ENCODE measurements around the gene LYRM7.
"Not testable (repeated sequence)": the region's sequence is repeated elsewhere in the genome, so short reads cannot be mapped to it uniquely, and the experiment has no call there.

LYRM7 gene

DNA sequence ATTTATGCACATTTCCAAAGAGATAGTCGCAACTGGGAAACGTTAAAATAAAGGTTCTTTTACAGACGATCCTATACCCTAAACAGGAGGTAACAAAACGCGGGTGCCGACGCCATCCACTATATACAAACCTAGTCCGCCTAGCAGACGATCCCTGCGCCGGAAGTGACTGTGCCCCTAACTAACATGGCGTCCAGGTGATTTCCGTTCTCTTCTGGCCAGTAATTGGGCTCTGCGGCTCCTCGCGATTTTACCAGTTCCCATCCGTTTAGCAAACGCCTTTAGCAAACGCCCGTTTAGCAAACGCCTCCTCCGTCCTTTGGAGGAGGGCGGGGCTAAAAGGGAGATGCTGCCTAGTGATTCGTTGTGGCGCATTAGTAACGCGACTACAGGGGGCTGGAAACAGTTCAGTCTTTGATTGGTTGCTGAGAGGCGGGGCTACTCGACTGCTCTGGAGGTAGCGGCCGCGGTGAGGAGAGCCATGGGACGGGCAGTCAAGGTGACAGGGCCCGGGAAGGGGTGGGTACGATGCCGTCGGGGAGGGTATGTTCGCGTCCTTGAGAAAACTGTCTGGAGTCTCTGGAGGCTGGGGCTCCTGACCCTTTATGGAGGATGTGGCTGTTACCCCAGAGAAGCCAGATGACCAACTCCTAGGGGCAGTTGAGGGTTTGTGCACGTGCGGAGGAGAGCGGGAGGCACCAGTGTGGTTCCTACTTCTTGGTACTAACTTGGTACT lies at the start of gene LYRM7:
Gene LYRM7 (plus strand): TSS at position 405 of the 736 bp plus-strand sequence. CDS start 77 bp downstream, at position 482.
- peak; percentile 87 for DNase-seq (ENCODE audit: low read depth)

DNA sequence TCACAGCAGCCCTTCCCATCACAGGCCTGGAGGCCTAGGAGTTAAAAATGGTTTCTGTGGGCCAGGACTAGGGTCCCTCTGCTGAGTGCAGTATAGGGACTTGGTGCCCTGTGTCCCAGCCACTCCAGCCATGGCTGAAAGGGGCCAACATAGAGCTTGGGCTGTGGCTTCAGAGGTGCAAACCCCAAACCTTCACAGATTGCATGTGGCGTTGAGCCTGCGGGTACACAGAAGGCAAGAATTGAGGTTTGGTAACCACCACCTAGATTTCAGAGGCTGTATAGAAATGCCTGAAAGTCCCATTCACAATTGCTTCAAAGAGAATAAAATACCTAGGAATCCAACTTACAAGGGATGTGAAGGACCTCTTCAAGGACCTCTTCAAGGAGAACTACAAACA lies 43.5 kb upstream of the LYRM7 start:
- not testable (repeated sequence) for DNase-seq (ENCODE audit: low read depth)

DNA sequence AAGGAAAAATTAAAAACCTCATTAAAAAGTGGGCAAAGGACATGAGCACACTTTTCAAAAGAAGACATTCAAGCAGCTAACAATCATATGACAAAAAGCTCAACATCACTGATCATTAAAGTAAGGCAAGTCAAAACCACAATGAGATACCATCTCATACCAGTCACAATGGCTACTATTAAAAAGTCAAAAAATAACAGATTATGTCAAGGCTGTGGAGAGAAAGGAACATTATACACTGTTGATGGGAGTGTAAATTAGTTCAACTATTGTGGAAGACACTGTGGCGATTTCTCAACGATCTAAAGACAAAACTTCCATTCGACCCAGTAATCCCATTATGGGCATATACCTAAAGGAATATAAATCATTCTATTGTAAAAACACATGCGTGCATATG lies 41.4 kb upstream of the LYRM7 start:
- no peak for DNase-seq (ENCODE audit: low read depth)

DNA sequence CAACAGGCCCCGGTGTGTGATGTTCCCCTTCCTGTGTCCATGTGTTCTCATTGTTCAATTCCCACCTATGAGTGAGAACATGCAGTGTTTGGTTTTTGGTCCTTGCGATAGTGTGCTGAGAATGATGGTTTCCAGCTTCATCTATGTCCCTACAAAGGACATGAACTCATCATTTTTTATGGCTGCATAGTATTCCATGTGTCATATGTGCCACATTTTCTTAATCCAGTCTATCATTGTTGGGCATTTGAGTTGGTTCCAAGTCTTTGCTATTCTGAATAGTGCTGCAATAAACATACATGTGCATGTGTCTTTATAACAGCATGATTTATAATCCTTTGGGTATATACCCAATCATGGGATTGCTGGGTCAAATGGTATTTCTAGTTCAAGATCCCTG lies 37.7 kb upstream of the LYRM7 start:
- not testable (repeated sequence) for DNase-seq (ENCODE audit: low read depth)

DNA sequence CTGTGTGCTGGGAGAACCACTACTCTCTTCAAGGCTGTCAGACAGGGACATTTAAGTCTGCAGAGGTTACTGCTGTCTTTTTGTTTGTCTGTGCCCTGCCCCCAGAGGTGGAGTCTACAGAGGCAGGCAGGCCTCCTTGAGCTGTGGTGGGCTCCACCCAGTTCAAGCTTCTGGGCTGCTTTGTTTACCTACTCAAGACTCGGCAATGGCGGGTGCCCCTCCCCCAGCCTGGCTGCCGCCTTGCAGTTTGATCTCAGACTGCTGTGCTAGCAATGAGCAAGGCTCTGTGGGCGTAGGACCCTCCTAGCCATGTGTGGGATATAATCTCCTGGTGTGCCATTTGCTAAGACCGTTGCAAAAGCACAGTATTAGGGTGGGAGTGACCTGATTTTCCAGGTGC lies 32.3 kb upstream of the LYRM7 start:
- not testable (repeated sequence) for DNase-seq (ENCODE audit: low read depth)

DNA sequence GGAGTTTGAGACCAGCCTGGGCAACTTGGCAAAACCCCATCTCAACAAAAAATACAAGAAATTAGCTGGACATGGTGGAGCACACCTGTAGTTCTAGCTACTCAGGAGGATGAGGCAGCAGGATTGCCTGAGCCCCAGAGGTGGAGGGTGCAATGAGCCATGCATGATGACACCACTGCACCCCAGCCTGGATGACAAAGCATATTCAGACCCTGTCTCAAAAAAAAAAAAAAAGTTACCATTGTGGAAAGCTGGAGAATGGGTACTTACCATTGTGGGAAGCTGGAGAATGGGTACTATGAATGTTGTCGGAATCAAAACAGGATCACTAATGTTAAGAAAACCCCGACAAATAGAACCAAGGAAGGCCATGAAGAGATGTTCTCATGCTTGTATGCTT lies 31.4 kb upstream of the LYRM7 start:
- DNase-seq (ENCODE audit: low read depth): no peak

DNA sequence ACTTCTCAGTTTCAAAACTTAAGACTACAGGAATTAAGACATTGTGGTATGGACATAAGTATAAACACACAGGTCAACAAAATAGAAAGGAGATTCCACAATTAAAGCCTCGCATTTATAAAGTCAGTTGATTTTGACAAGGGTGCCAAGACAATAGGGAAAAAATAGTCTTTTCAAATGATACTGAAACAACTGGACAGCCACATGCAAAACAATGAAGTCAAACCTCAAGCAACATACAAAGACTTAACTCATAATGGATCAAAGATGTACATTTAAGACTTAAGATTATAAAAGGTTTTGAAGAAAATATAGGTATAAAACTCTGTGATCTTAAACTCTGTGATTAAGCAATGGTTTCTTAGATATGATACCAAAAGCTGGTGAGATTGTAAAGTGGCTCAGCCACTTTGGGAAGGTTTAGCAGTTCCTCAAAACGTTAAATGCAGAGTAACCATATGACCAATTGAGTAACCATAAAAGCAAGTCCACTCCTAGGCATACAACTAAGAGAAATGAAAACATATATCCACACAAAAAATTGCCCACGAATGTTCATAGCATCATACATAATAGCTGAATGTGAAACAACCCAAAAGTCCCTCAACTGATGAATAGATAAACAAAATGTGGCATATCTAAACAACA lies 27.6 kb upstream of the LYRM7 start:
- DNase-seq (ENCODE audit: low read depth): no peak

DNA sequence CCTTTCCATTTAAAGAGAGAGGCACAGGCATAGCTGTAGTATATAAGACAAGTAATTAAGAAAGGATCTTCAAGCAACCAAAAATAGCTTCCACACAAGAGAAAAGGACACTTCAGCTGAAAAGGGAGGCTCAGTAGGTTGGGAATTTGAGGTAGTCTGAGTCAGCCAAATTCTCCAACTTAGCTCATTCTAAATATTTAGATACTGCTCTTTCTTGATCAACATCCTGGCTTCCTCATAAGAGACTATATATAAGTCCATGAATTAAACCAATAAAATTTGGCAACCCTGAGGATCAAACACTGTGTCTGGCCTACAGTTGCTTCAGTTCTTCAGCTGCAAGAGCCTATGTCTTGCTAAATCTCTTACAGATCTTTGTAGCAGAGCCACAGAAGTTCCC lies 23.5 kb upstream of the LYRM7 start:
- no peak for DNase-seq (ENCODE audit: low read depth)

DNA sequence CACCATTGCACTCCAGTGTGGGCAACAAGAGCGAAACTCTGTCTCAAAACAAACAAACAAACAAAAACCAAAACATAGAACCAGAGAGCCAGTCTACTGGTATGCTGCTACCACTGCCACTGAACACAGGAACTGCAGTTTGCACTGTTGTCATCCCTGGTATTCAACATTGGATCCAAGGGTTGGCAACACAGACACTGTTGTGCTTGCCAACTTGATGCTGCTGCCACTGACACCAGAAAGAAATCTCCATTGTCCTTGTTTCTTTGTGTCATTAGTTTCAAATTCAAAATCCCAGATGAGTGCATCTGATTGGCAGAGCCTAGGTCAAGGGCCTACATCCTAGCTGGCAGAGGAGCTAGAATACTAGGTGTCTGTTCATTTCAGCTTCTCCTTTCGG lies 21.9 kb upstream of the LYRM7 start:
- DNase-seq (ENCODE audit: low read depth): no peak

DNA sequence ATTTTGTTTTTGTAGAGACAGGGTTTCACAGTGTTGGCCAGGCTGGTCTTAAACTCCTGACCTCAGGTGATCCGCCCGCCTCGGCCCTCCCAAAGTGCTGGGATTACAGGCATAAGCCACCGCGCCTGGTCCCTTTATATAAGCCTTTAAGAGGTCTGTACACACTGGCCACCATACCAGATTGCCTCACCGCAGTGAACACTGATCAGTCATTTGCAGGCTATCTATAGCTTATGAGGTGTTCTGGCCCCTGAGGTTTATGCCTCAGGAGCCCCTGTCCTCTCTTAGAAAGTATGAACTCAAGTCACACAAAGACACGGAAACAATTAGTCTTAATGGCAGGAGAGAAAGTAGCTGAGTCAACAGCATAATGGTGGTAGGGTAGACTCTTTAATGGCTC lies 20.3 kb upstream of the LYRM7 start:
- no peak for DNase-seq (ENCODE audit: low read depth)

DNA sequence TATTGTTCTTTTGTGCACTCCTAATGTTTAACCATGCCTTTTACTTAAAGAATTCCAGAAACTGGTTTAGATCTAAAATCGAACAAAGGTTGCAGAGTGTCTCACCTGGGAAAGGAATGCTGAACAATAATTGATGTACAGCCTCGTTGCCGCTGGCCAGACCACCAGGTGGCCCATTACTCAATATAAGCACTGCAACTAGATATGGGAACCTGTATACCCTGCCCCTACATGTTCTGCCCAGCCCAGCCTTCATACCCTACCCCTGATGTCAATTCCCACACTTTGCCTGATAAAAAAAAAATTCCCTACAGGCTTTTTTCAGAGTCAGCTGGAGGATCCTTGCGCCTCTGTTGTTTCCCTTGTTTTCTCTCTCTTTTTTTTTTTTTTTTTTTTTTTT lies 19.5 kb upstream of the LYRM7 start:
- no peak for DNase-seq (ENCODE audit: low read depth)

DNA sequence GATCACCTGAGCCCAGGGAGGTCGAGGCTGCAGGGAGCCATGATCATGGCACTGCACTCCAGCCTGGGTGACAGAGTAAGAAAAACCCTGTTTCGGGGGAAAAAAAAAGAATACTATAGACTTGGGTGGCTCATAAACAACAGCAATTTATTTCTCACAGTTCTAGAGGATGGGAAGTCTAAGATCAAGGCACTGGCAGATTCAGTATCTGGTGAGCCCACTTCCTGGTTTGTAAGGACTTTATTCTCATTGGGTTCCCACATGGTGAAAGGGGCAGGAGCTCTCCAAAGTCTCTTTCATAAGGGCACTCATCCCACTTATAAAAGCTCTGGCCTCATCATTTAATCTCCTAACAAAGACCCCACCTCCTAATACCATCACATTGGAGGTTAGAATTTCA lies 14.4 kb upstream of the LYRM7 start:
- DNase-seq (ENCODE audit: low read depth): no peak

DNA sequence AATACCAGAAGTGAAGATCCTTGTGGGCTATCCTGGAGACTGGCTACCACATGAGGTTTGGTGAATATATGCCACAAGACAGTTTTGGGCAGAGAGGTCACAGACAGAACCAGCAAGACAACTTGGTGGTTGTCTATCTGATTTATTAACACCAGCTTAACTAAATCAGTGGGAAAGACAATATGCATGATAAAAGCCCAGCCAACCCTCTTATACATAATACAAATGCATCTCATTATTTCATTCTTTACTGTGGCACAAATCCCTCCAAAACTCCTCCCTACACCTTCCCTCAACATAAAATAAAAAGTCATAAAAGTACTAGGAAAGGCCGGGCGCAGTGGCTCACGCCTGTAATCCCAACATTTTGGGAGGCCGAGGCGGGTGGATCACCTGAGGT lies 13.8 kb upstream of the LYRM7 start:
- no peak for DNase-seq (ENCODE audit: low read depth)

DNA sequence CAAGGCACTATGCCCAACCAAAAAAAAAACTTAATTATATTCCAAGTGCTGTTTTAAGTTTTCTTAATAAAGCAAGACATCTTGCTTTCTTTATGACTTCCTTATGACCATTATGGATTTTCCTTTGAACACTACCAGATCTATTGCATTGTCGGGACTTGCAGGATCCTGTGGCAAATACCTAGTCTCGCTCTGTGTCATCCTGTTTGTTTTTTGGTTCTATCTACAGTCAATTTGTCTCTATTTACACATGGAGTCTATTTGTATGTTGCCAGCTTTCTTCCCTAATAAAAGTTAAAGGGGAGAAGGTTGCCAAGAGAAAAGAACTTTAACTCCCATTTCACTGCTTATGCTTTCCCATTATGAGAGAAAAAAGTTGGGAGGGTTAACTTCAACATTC lies 10.6 kb upstream of the LYRM7 start:
- DNase-seq (ENCODE audit: low read depth): no peak

DNA sequence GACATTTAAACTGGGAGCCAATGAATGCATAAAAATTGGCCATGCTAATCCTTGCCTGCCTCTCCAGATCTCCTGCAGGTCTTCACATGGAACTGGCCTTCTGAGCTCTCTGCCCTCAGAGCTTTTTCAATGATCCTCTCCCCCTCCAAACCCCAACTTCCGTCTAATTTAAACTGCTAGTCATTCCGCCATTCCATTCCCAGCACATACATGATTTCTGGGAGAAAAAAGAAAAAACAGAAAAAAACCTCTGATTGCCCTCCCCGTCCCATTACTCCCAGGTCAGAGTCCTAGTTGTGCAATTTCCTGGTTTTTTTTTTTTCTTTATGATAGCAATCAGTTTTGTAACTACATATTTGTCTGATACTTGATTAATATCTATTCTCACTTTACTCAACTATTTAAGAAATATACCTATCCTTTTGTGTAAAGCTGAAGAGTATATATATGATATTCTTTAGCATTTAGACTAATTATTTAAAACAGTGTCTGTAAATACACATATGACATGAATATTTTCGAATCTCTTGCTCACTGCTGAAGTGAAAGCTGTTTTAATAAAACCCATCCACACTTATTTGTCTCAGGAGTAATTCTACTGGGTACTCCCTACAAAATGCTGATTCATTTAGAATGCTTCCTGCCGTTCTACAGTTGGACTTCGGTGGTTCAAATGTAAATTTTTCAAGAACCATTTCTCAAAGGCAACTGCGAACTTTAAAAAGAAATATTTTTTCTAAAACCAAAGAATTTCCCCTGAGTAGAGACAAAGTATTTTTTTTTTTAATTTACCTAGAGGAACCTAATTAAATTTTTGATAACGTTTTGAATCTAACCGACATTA lies 7.2 kb upstream of the LYRM7 start:
- DNase-seq (ENCODE audit: low read depth): no peak

DNA sequence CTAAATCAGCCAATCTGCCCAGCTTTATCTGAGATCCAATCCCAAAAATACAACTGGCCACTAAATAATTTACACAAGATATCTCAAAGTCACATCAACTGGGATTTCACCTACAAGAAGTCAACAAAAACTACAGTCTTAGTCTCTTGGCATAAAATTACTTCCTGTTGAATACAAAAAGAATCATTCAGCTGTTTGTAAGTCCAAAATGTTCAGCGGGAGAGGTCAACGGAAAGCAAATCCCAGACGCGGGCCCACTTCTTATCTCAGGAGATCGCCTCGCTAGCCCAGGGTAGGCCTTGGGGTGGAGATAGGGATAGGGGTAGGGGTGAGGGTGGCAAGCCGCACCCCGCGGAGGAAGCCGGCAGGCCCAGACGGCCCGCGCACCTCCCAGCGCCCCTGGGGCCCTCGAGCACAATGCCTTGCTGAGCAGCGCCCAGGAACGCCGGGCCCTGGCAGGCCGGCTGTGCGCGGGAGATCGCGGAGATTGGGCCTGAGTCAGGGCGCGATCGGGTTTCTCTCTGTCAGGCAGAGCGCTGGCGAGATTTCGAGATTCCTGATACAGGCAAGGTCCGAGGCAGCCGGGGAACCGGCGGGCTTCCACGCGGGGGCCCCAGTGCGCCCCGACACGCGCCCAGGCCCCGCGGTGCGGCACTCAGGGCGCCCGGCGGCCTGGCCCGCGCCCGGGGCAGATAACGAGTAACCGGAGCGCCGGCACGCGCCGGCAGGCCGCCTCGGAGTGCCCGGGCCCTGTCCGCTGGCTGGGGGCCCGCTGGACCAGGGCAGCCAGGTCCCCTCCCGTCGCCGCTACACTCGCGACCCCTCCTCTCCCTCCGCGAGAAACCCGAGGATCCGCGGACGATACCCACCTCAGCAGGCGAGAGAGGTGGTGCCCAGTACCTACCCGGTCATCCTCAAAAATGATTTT lies 6.3 kb upstream of the LYRM7 start:
- peak; percentile 33 for DNase-seq (ENCODE audit: low read depth)

DNA sequence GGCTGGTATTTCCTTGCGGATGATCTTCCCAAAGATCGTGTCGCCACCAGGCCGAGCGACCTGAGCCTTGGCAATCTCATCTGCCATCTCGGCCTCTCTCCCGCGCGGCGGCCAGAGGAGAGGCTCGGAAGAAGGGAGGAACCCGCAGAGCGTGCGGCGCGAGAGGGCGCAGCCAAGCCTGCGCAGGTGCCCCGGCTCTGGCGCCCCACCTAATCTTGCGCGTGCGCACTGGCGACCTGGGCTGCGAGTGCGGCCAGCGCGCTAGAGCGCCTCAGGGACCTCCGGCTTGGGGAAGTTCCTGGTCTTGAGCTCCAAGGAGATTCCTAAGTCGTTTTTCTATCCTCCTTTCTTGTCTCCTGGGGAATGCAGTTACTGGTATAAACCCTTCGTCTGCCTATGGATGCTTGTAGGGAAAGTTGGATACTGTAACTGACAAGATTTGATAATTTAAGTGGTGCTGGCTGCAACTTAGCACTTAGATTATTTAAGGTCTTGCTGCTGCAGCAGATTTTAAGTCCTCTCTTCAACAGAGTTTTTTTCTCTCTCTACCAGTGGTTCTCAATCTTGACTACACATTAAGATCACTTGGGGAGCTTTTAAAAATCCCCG lies 5.5 kb upstream of the LYRM7 start, which contains the start of gene HINT1:
Gene HINT1 (minus strand): TSS at position 138 of the 609 bp plus-strand sequence. CDS start 51 bp downstream, at position 87.
- peak; percentile 82 for DNase-seq (ENCODE audit: low read depth)

DNA sequence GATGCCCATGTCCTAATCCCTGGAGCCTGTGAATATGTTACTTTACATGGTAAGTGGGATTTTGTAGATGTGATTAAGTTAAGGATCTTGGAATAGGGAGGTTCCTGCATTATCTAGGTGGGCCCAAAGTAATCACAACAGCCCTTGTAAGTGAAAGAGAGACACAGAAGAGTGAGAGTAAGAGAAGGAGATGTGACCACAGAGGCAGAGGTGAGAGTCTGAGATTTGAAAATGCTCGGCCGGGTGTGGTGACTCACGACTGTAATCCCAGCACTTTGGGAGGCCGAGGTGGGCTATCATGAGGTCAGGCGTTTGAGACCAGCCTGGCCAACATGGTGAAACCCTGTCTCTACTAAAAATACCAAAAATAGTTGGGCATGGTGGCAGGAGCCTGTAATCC lies 3.1 kb upstream of the LYRM7 start:
- no peak for DNase-seq (ENCODE audit: low read depth)

DNA sequence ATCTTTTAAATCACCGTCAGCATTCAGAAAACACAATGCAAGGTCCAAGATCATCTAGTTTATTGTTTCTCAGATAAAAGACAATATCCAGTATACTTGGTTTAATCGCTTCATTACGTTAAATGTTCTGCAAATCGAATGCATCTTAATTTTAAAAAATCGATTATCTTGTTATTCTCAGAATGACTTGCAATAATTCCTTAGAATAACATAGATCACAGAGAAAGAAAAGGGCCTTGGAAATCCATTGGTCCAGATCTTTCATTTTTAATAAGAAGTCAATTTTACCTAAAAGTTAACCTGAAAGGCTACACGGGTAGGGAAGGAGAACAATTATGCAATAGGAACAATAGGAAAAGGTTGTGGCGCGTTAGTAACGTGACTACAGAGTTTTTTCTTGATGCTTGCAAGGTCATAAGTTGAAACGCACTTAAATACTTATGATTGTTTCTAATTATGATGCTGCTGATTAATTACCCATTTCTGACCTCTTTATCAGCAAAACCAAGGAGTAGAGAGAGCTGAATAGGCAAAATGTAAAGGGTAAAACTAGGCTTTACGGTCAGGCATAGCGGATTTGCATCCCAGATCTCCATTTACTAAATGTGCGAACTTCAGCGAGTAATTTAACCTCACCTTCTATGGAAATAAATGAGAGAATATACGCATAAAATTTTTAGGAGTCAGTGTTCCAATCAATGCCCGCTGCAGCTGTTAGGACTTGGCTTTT lies 769 bp upstream of the LYRM7 start:
- no peak for DNase-seq (ENCODE audit: low read depth)

DNA sequence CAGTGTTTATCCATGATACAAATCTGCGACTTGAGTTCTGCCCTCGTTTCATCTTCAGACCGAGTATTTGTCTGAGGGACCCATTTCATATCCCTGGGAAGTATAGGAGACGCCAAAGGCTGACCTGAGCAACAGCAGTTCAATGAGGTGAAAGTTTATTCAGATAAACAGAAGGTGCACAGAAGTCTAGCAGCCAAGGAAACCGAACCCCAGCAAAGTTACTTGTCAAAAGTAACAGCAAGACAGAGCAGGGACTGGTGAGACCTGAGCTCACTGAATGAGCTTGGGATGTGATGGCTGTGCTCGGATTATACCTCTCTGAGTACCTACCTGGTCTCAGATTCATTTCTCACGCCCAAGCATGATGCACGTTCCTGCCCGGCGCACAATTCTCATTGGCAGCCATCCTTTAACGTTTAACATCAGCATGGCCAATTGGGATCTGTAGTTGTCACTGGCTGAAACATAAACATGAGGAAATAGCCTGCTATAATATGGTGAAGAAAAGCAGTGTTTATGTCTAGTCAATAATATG lies 599 bp downstream of the LYRM7 start:
- no peak for DNase-seq (ENCODE audit: low read depth)
